ENCODE data around the gene SSNA1. TPM values are rescaled to one million over a fixed set of nuclear protein-coding genes. Genes with fewer than 3 reads are reported as not detected.

SSNA1 gene
- polyA plus RNA-seq, 5 donors = 34.4 to 69.2 (median 43.9) TPM

- DNase-seq = no peak
Measured at GRCh38 chr9:137218212-137218753, 29.8 kb downstream of the SSNA1 start.

GRCh38 chr9:137218754-137219271 is 30.3 kb downstream of the SSNA1 start:
- DNase-seq = no peak

GRCh38 chr9:137219757-137220316 is 31.4 kb downstream of the SSNA1 start:
- DNase-seq = no peak

GRCh38 chr9:137220317-137221094 is 32.0 kb downstream of the SSNA1 start:
- DNase-seq = no peak

DNA sequence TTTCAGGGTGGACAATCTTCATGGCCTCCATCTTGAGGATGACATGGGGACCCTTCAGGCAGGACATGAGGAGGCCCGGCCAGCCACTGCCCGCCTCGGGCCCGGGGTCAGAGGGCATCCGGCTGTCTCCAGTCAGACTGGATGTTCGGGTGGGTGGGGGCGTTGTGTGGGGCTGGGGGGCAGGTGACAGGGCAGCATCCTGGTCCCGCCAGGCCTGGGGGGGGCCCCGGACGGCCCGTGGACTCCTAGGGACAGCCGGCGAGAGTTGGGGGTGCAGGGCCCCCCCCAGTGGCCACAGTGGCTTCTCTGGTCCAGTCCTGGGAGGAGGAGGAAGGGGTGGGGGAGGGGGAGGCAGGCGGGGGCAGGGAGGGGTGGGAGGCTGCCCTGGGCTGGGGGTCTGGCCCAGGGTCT is 32.6 kb downstream of the SSNA1 start:
- DNase-seq = no peak

DNA sequence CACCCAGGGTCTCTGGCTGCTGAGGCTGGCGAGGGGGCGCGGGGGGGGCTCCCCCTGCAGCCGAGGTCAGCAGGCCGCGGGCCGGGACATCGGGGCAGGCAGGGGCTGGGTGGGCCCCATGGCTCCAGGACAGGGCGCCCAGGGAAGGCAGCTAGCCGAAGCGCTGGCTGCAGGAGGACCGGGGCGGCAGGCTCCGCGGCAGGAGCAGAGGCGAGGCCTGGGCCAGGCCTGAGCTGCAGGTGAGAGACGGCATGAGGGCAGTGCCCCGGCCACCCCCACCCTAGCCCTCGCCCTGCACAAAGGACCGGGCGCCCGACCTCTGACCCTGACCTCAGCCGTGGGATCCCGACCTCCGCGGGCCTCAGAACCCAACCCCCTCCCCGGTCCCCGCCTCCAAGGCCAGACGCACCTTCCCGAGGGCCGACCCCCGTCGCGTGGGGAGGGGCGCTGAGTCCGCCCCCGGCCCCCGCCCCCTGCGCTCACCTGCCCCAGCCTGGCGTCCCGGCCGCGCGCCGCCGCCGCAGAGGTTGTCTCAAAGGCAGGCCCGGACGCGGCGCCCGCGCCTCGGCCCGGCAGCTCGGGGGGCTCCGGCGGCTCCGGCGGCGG is 33.1 kb downstream of the SSNA1 start:
- no peak for DNase-seq

- DNase-seq = no peak
Measured at GRCh38 chr9:137222190-137223077, 34.0 kb downstream of the SSNA1 start, which contains the start of gene RNF208. TSS of gene RNF208 (minus strand) at chr9:137222240. CDS start at chr9:137221212, 1,028 bp downstream.

GRCh38 chr9:137223078-137223970 is 34.8 kb downstream of the SSNA1 start:
- DNase-seq = peak; percentile 93 to 94

DNA sequence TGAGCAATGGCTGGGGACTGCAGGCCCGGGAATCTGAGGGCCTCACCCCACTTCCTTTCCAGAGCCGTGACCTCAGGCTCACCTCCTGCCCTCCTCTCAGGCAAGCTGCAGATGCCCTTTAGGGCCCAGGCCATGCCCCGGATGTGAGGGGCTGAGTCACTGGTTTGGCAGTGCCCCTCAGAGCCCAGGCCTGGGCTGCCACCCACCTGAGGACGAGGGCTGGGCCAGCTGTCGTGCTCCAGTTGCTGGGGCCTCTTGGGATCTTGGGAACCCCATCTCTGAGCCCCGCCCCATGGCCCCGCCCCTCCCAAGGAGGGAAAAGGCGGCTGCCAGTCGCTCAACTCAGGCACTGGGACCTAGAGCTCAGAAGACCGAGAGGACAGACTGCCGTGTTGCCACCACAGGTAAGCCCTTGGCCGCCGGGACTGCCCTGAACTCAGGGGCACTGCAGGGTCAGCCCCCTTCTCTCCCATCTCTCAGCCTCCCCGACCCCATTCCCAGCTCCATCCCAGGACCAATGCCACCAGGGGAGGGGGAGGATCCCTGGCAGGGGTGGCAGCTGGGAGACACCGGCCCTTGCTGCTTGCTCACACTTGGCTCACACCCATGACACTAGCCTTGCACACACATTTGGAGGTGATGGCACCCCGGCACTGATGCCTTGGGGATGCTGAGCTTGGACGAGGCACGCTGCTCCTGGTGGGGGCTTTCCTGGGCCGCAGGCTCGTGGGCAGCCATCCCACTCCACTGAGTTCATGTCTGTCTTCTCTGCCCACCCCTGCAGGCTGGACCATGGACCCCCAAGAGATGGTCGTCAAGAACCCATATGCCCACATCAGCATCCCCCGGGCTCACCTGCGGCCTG is 36.6 kb downstream of the SSNA1 start, which contains the start of gene CYSRT1:
Gene CYSRT1 (plus strand): TSS at position 345 of the 865 bp plus-strand sequence. CDS start 448 bp downstream, at position 793.
- no peak for DNase-seq

DNA sequence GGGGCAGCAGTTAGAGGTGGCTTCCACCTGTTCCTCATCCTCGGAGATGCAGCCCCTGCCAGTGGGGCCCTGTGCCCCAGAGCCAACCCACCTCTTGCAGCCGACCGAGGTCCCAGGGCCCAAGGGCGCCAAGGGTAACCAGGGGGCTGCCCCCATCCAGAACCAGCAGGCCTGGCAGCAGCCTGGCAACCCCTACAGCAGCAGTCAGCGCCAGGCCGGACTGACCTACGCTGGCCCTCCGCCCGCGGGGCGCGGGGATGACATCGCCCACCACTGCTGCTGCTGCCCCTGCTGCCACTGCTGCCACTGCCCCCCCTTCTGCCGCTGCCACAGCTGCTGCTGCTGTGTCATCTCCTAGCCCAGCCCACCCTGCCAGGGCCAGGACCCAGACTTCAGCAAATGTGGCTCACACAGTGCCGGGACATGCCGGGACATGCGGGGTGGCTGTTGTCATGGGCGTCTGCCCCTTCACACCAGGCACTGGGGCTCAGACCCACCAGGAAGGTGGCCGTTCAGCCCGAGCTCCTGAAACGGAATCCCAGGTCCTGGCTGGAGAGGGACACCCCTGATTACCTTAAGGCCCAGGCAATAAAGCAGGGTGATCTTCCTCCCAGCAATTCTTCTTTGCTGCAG is 37.3 kb downstream of the SSNA1 start:
- DNase-seq = no peak

GRCh38 chr9:137226338-137227053 is 38.0 kb downstream of the SSNA1 start:
- no peak for DNase-seq

- DNase-seq = peak; percentile 69 to 71
Measured at GRCh38 chr9:137227054-137227852, 38.8 kb downstream of the SSNA1 start, which contains the start of gene RNF224. TSS of gene RNF224 (plus strand) at chr9:137227502. CDS start at chr9:137228336, 834 bp downstream.

DNA sequence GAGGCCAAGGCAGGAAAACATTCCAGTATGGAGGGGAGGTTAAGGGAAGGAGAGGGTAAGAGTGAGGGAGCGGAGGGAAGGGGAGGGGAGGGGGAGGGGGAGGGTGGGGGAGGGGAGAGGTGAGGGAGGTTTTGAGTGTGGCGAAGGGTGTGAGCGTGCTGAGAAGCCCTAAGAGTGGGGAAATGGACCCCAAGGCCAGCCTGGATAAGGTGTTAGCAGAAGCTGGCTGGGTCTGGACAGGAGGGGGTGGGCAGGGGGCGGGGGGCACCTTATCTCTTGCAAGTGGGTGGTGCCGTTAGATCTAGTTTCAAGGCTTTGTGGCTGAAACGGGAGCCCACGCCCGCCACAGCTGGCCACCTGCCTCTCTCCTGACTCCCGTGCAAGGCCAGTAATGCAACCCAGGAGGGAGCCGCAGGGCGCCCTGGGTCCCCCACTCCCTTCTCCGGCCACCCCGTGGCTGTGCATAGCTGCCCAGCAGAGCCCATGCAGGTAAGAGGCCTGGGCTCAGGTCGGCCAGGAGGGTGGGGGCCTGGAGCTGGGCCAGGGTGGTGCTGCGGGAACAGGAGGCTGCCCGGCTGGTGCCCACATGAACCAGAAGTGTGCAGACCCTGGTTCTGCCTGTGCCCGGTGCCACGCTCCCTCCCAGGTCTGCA is 39.5 kb downstream of the SSNA1 start:
- DNase-seq = no peak

- no peak for DNase-seq
Measured at GRCh38 chr9:137228506-137228967, 40.1 kb downstream of the SSNA1 start.

- DNase-seq = no peak
Measured at GRCh38 chr9:137228968-137229896, 40.8 kb downstream of the SSNA1 start.

All from right lung (tissue), 5 donors.